SU-DHL-6 (cell line): ENCODE results near the gene KIF2A.

Experiments
- CTCF ChIP-seq: fragments of 200-600 bp; sonication (generic); IDR thresholded peaks from one replicate; pipeline ENCODE4 v1.5.1; 2017; ENCODE audit warnings: antibody characterized with exemption, mild to moderate bottlenecking, low read length, moderate library complexity; ENCODE audit not compliant: insufficient read depth, poor library complexity, severe bottlenecking
- EZH2phosphoT487 ChIP-seq: fragments of 200-600 bp; sonication (generic), shearing (Covaris generic); conservative IDR thresholded peaks from 2 replicates; pipeline ENCODE4 v1.6.1; 2018; ENCODE audit warnings: mild to moderate bottlenecking, antibody characterized with exemption, low read length, moderate library complexity, mixed read lengths

DNA sequence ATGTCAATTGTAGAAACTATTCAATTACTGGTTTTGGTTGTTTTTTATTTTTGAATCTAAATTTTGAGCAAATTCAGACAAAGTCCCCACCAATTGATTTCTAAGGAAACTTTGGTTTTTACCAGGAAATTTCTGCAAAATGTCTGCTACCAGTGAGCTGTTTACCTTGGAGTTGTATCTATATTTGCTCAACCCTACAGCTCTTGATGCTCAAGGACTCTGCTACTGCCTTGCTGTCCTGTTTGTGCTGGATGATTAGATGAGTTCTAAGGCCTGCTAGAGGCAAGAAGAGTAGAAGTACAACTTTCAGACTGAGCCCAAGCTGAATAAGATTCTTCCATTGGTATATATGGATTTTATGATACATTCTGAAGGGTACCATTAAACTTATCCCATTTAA, 42.6 kb upstream of the KIF2A start:
- TF ChIP-seq CTCF (no peak), EZH2phosphoT487 (no peak)
